Activated CD4-positive, alpha-beta T cell treated with anti-CD3 and anti-CD28 coated beads for 36 hours (primary cell): Measurements from ENCODE around the gene GPR89A. TPM values are rescaled to one million over a fixed set of nuclear protein-coding genes. Genes with fewer than 3 reads are reported as not detected.
"Not testable (repeated sequence)": the region's sequence is repeated elsewhere in the genome, so short reads cannot be mapped to it uniquely, and the experiment has no call there.

Experiments used
- ATAC-seq: fragments of 200-7000 bp; cut with Tn5 transposase; one replicate; pipeline ENCODE4 v1.10.0; 2021; ENCODE audit warnings: mild to moderate bottlenecking, moderate library complexity
- CTCF ChIA-PET: fragments of 350-600 bp; sonication (Branson Sonifier 250); formaldehyde crosslinking; loops from one replicate; lab custom pipeline; 2021; ENCODE audit warnings: antibody characterized with exemption; lab: Charles Lee
- POLR2A ChIA-PET: fragments of 350-600 bp; sonication (Branson Sonifier 250); formaldehyde crosslinking; loops from one replicate; lab custom pipeline; 2021; ENCODE audit warnings: antibody characterized with exemption, inconsistent platforms; lab: Charles Lee
- DNase-seq: peaks from one replicate; pipeline ENCODE4 v3.0.0-alpha.2; 2020
- H3K27ac Mint-ChIP-seq: one replicate; pipeline ENCODE4 v1.8.0; 2021; ENCODE audit warnings: mixed read lengths
- H3K27me3 Mint-ChIP-seq: one replicate; pipeline ENCODE4 v1.8.0; 2021; ENCODE audit warnings: mixed read lengths
- H3K36me3 Mint-ChIP-seq: one replicate; pipeline ENCODE4 v1.8.0; 2021; ENCODE audit warnings: low read depth, mixed read lengths
- H3K4me1 Mint-ChIP-seq: one replicate; pipeline ENCODE4 v1.8.0; 2021; ENCODE audit warnings: mixed read lengths
- H3K4me3 Mint-ChIP-seq: one replicate; pipeline ENCODE4 v1.8.0; 2021; ENCODE audit warnings: mild to moderate bottlenecking, moderate library complexity, mixed read lengths
- H3K9me3 Mint-ChIP-seq: one replicate; pipeline ENCODE4 v1.8.0; 2021; ENCODE audit warnings: low read depth, mixed read lengths
- intact Hi-C, 2 experiments: fragments of 100-400 bp; cut with DNase I in 1 of 2; cut with micrococcal nuclease in 1 of 2; formaldehyde crosslinking; loops; one replicate each; pipeline versions ENCODE4 v1.14.2 to v1.15.1; 2022 to 2024; cut with DNase I, micrococcal nuclease
- total RNA-seq, 2 experiments: library from RNA; stranded (reverse); gene quantifications; one replicate each; pipeline ENCODE4 v1.2.3, GENCODE V29; 2021

GPR89A gene
- total RNA-seq, 2 experiments from 2014 or later, result 17.3 to 21.0 TPM

GRCh38 chr1:145707183-145707867, 99.5 kb downstream of the GPR89A start, which contains the start of gene PDZK1:
Gene PDZK1 (minus strand): TSS chr1:145707368. CDS start chr1:145688021, 19,347 bp downstream.
- CTCF ChIA-PET, result interaction anchor here (0.8 kb wide), 1 partner anchor 9 kb away, joined by 3 read pairs; no protein-coding TSS in a partner anchor
- no peak within 1 kb of the TSS for H3K27ac Mint-ChIP-seq
- ATAC-seq, result no peak
- no peaks in the 10 kb centered on the region for H3K4me1 Mint-ChIP-seq
- H3K27me3 Mint-ChIP-seq, result peaks cover 2% of the 10 kb centered on the region
- DNase-seq, result no peak
- H3K36me3 Mint-ChIP-seq, result no peaks in the 10 kb centered on the region
- intact Hi-C loops, result no loop called here
- POLR2A ChIA-PET, result no interaction called here
- H3K4me3 Mint-ChIP-seq, result no peak within 1 kb of the TSS
- H3K9me3 Mint-ChIP-seq, result peaks cover 2% of the 10 kb centered on the region

GRCh38 chr1:145708063-145708462, 100.3 kb downstream of the GPR89A start:
- Mint-ChIP-seq H3K27me3 (peaks cover 2% of the 10 kb centered on the region), H3K27ac (no peak overlapping the region)

GRCh38 chr1:145710291-145711027, 102.7 kb downstream of the GPR89A start:
- CTCF ChIA-PET, result interaction anchor here (1.3 kb wide), 1 partner anchor 135 kb away, joined by 4 read pairs; the partner anchor contains the start of gene NUDT17
- Mint-ChIP-seq H3K27ac (no peak overlapping the region), H3K4me1 (no peaks in the 10 kb centered on the region), H3K9me3 (peaks cover 2% of the 10 kb centered on the region), H3K4me3 (no peak overlapping the region), H3K36me3 (no peaks in the 10 kb centered on the region), H3K27me3 (peaks cover 2% of the 10 kb centered on the region)
- ATAC-seq, result no peak
- POLR2A ChIA-PET, result no interaction called here
- intact Hi-C loops, result no loop called here
- DNase-seq, result no peak

More at GRCh38 chr1:145708063-145708462, 100.3 kb downstream of the GPR89A start:
- Mint-ChIP-seq H3K4me3 (no peak overlapping the region), H3K4me1 (no peaks in the 10 kb centered on the region), H3K36me3 (no peaks in the 10 kb centered on the region), H3K9me3 (peaks cover 2% of the 10 kb centered on the region)
- DNase-seq (no peak), ATAC-seq (no peak)
- CTCF ChIA-PET, result no interaction called here
- POLR2A ChIA-PET, result no interaction called here
- intact Hi-C loops, result no loop called here

GRCh38 chr1:145711213-145711651, 103.4 kb downstream of the GPR89A start:
- ChIA-PET CTCF (interaction anchor here (1.0 kb wide), 1 partner anchor 9 kb away, joined by 5 read pairs; no protein-coding TSS in a partner anchor), POLR2A (no interaction called here)
- no peak for ATAC-seq

GRCh38 chr1:145714524-145715111, 106.8 kb downstream of the GPR89A start:
- intact Hi-C loops, result no loop called here
- no peak overlapping the region for H3K27ac Mint-ChIP-seq
- H3K4me1 Mint-ChIP-seq, result peaks cover 8% of the 10 kb centered on the region
- no peak for DNase-seq
- H3K9me3 Mint-ChIP-seq, result peaks cover 2% of the 10 kb centered on the region
- ATAC-seq, result no peak
- H3K27me3 Mint-ChIP-seq, result peaks cover 5% of the 10 kb centered on the region
- no peak overlapping the region for H3K4me3 Mint-ChIP-seq
- ChIA-PET POLR2A (no interaction called here), CTCF (no interaction called here)
- H3K36me3 Mint-ChIP-seq, result no peaks in the 10 kb centered on the region

More at GRCh38 chr1:145711213-145711651, 103.4 kb downstream of the GPR89A start:
- no peak for DNase-seq
- Mint-ChIP-seq H3K27ac (no peak overlapping the region), H3K36me3 (no peaks in the 10 kb centered on the region), H3K4me3 (no peak overlapping the region), H3K27me3 (peaks cover 2% of the 10 kb centered on the region), H3K9me3 (peaks cover 2% of the 10 kb centered on the region), H3K4me1 (no peaks in the 10 kb centered on the region)
- intact Hi-C loops, result no loop called here

- no peaks in the 10 kb centered on the region for H3K9me3 Mint-ChIP-seq
- intact Hi-C loops, result no loop called here
- ChIA-PET POLR2A (no interaction called here), CTCF (interaction anchor here (0.6 kb wide), 1 partner anchor 10 kb away, joined by 3 read pairs; the partner anchor contains the start of gene PDZK1)
- peaks cover 18% of the 10 kb centered on the region for H3K4me1 Mint-ChIP-seq
- peaks cover 15% of the 10 kb centered on the region for H3K27me3 Mint-ChIP-seq
- H3K36me3 Mint-ChIP-seq, result no peaks in the 10 kb centered on the region
- DNase-seq (no peak), ATAC-seq (no peak)
- no peak overlapping the region for H3K4me3 Mint-ChIP-seq
- no peak overlapping the region for H3K27ac Mint-ChIP-seq
Observed at GRCh38 chr1:145716641-145717345, 109.0 kb downstream of the GPR89A start.

GRCh38 chr1:145717833-145718232, 110.0 kb downstream of the GPR89A start:
- no peak overlapping the region for H3K27ac Mint-ChIP-seq
- H3K9me3 Mint-ChIP-seq, result no peaks in the 10 kb centered on the region
- CTCF ChIA-PET, result no interaction called here
- peaks cover 20% of the 10 kb centered on the region for H3K27me3 Mint-ChIP-seq
- no peaks in the 10 kb centered on the region for H3K36me3 Mint-ChIP-seq
- no peak for ATAC-seq
- no peak for DNase-seq
- peaks cover 18% of the 10 kb centered on the region for H3K4me1 Mint-ChIP-seq
- intact Hi-C loops, result no loop called here
- H3K4me3 Mint-ChIP-seq, result no peak overlapping the region
- POLR2A ChIA-PET, result no interaction called here

- H3K4me3 Mint-ChIP-seq, H3K36me3 Mint-ChIP-seq, intact Hi-C loops, H3K9me3 Mint-ChIP-seq, CTCF ChIA-PET, POLR2A ChIA-PET, ATAC-seq, DNase-seq, H3K27ac Mint-ChIP-seq: not testable (repeated sequence)
- peaks cover 23% of the 10 kb centered on the region for H3K27me3 Mint-ChIP-seq
- peaks cover 18% of the 10 kb centered on the region for H3K4me1 Mint-ChIP-seq
Observed at GRCh38 chr1:145718465-145718864, 110.7 kb downstream of the GPR89A start.

GRCh38 chr1:145719230-145720079, 111.7 kb downstream of the GPR89A start, which contains the start of gene CD160:
Gene CD160 (plus strand): TSS chr1:145719499. CDS start chr1:145728328, 8,829 bp downstream.
- CTCF ChIA-PET, result interaction anchor here (1.1 to 2.9 kb wide), 5 partner anchors 19 to 107 kb away, joined by 3 to 13 read pairs (median 4); no protein-coding TSS in a partner anchor
- peak; percentile 28 for DNase-seq
- no peaks in the 10 kb centered on the region for H3K9me3 Mint-ChIP-seq
- H3K4me1 Mint-ChIP-seq, result peaks cover 18% of the 10 kb centered on the region
- no peak within 1 kb of the TSS for H3K4me3 Mint-ChIP-seq
- peaks cover 23% of the 10 kb centered on the region for H3K27me3 Mint-ChIP-seq
- H3K27ac Mint-ChIP-seq, result no peak within 1 kb of the TSS
- no peaks in the 10 kb centered on the region for H3K36me3 Mint-ChIP-seq
- POLR2A ChIA-PET, result no interaction called here
- intact Hi-C loops, result loop anchor here in 1 of 2 experiments (5.0 to 10.0 kb wide), 2 partner anchors 122 to 295 kb away; no protein-coding TSS in a partner anchor
- ATAC-seq, result peak; percentile 24
